ENCODE data around the gene ELFN1. TPM values are rescaled to one million over a fixed set of nuclear protein-coding genes. Genes with fewer than 3 reads are reported as not detected.

Gene ELFN1
- total RNA-seq, 1 experiment from 2014 or later, result 0.69 TPM

DNA sequence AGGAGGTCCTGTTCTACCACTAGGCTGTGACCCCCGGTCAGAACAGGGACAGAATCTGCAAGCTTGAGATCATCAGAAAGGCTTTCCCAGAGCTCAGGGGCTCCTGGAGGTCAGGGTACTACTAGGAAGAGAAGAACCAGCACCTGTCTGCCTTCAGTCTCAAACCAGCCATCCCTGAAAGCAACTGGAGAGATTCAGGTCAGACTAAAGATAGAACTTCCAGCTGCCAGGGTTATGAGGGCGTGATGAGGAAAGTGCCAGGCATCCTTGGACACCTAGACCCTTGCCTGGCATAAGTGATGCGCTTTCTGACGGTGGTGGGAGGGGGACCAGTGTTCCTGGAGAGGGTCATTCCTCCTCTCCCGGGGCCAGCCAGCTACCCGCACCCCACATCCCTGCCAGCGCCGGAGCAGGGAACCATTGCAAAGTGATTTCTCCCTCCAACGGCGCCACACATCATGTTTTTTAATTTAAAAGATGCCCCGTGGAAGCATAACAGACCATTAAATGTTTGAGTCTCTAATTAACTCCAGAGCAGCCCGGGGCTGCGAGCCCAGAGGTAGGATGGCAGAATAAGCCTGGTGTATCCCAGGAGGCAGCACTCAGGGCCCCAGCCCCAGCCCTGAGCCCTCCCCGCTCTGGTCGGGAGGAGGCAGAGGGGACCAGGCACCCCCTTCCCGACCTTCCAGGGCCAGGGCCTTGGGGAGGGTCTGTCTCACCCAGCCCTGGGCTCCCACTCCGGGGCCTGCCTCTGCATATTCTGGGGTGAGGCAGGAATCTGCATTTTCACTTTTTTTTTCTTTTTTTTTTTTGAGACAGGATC is 64.0 kb downstream of the ELFN1 start:
- ChIA-PET CTCF (no interaction called here), POLR2A (ENCODE audit: unreplicated experiment) (no interaction called here)
- H3K4me1 ChIP-seq (ENCODE audit: insufficient read depth, low read length), result no peaks in the 10 kb centered on the region
- no peaks in the 10 kb centered on the region for H3K79me2 ChIP-seq (ENCODE audit: low read length)
- no peak overlapping the region for H3K9ac ChIP-seq (ENCODE audit: low read length)
- no peak for ATAC-seq
- intact Hi-C loops (cut with micrococcal nuclease), result no loop called here
- H3K9me3 ChIP-seq (ENCODE audit: low read length), result no peaks in the 10 kb centered on the region
- no peak for DNase-seq
- H3F3A ChIP-seq (ENCODE audit: low read length, unreplicated experiment), result no peaks in the 10 kb centered on the region
- H3K4me3 ChIP-seq (ENCODE audit: low read length), result no peak overlapping the region
- H3K27me3 ChIP-seq (ENCODE audit: low read length), result peaks cover 58% of the 10 kb centered on the region
- no peaks in the 10 kb centered on the region for H3K36me3 ChIP-seq (ENCODE audit: low read depth, low read length)
- no peak overlapping the region for H3K4me2 ChIP-seq (ENCODE audit: low read length)
- H4K20me1 ChIP-seq (ENCODE audit: low read length), result no peaks in the 10 kb centered on the region
- no peak overlapping the region for H3K27ac ChIP-seq (ENCODE audit: low read length)
- TF ChIP-seq EZH2phosphoT487 (IDR thresholded peaks at IDR 0.05; ENCODE audit: borderline replicate concordance, low read length) (no peak), EZH2 (IDR thresholded peaks at IDR 0.05; ENCODE audit: low read length, unreplicated experiment) (no peak)
- H3K9me2 ChIP-seq (replicated peaks; ENCODE audit: low read length), result no peaks in the 10 kb centered on the region
- no peak overlapping the region for H2AFZ ChIP-seq (ENCODE audit: low read length)
- no TSS peak for BruUV-seq (replicated peaks)

DNA sequence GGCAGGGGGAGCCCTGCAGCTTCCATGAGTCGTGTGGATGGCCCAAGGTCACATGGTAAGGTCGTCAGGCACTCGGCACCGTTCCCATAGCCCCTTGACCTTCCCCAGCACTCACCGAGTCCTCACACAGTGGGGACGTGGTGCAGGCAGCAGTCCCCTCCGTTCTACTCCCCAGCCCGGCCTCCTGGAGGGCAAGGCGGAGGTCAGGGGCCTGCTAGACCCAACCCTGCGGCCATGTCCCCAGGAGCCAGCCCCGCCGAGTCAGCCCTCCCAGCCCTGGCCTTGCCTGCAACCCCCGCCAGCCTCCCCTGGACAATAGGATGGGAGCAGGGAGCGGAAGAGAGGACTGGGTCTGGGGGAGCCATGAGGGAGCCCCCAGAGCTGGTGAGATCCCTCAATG is 65.2 kb downstream of the ELFN1 start:
- ChIA-PET POLR2A (ENCODE audit: unreplicated experiment) (no interaction called here), CTCF (no interaction called here)
- peaks cover 54% of the 10 kb centered on the region for H3K27me3 ChIP-seq (ENCODE audit: low read length)
- no peaks in the 10 kb centered on the region for H3K4me1 ChIP-seq (ENCODE audit: insufficient read depth, low read length)
- no peaks in the 10 kb centered on the region for H3K9me3 ChIP-seq (ENCODE audit: low read length)
- H3K27ac ChIP-seq (ENCODE audit: low read length), result no peak overlapping the region
- H3F3A ChIP-seq (ENCODE audit: low read length, unreplicated experiment), result no peaks in the 10 kb centered on the region
- DNase-seq (no peak), ATAC-seq (no peak)
- H3K9me2 ChIP-seq (replicated peaks; ENCODE audit: low read length), result no peaks in the 10 kb centered on the region
- H3K4me2 ChIP-seq (ENCODE audit: low read length), result no peak overlapping the region
- intact Hi-C loops (cut with micrococcal nuclease), result no loop called here
- TF ChIP-seq, protein P1, sequence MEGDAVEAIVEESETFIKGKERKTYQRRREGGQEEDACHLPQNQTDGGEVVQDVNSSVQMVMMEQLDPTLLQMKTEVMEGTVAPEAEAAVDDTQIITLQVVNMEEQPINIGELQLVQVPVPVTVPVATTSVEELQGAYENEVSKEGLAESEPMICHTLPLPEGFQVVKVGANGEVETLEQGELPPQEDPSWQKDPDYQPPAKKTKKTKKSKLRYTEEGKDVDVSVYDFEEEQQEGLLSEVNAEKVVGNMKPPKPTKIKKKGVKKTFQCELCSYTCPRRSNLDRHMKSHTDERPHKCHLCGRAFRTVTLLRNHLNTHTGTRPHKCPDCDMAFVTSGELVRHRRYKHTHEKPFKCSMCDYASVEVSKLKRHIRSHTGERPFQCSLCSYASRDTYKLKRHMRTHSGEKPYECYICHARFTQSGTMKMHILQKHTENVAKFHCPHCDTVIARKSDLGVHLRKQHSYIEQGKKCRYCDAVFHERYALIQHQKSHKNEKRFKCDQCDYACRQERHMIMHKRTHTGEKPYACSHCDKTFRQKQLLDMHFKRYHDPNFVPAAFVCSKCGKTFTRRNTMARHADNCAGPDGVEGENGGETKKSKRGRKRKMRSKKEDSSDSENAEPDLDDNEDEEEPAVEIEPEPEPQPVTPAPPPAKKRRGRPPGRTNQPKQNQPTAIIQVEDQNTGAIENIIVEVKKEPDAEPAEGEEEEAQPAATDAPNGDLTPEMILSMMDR (conservative IDR thresholded peaks at IDR 0.05; ENCODE audit: low read depth, low read length), result no peak
- no peaks in the 10 kb centered on the region for H3K79me2 ChIP-seq (ENCODE audit: low read length)
- no peaks in the 10 kb centered on the region for H3K36me3 ChIP-seq (ENCODE audit: low read depth, low read length)
- no peak overlapping the region for H3K9ac ChIP-seq (ENCODE audit: low read length)
- no peak overlapping the region for H3K4me3 ChIP-seq (ENCODE audit: low read length)
- no TSS peak for BruUV-seq (replicated peaks)
- no peak overlapping the region for H2AFZ ChIP-seq (ENCODE audit: low read length)
- H4K20me1 ChIP-seq (ENCODE audit: low read length), result no peaks in the 10 kb centered on the region

DNA sequence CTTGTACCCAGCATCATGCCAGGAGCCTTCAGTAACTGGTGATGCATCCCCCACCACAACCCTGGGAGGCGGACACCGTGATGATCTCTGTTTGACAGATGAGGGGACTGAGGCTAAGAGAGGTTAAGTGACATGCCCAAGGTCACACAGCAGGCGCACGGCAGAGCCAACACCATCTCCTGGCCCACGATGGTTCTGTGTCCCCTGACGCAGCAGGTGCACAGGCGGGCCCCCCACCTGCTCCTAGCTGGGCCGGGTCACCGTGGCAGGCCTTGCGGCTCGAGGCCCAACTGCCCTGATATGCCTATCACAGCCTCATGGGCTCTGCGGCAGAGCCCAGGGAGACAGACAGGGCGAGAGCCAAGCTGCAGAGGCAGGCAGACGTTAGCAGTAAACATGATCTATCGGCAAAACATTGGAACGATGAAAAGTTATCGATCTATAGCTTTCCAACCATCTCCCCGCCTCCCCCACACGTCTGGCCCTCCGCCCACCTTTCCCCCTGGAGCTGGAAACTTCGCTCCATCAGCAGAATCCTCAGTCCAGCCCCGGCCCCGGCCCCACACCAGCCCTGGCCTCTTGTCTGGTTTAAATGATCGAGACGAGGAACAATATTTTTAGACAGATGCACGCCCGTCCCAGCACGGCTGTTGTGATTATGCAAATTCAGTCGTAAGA is 65.9 kb downstream of the ELFN1 start:
- H3K27ac ChIP-seq (ENCODE audit: low read length), result no peak overlapping the region
- ChIA-PET CTCF (no interaction called here), POLR2A (ENCODE audit: unreplicated experiment) (interaction anchor here (0.6 kb wide), 1 partner anchor 36 kb away, joined by 3 read pairs; no protein-coding TSS in a partner anchor)
- BruUV-seq (replicated peaks), result no TSS peak
- DNase-seq (no peak), ATAC-seq (no peak)
- no peaks in the 10 kb centered on the region for H4K20me1 ChIP-seq (ENCODE audit: low read length)
- no peak overlapping the region for H3K4me3 ChIP-seq (ENCODE audit: low read length)
- peaks cover under 1% of the 10 kb centered on the region; the same call in 1 of the 2 replicates for H3K79me2 ChIP-seq (ENCODE audit: low read length)
- TF ChIP-seq EZH2phosphoT487 (IDR thresholded peaks at IDR 0.05; ENCODE audit: borderline replicate concordance, low read length), result no peak
- no peak overlapping the region for H2AFZ ChIP-seq (ENCODE audit: low read length)
- H3F3A ChIP-seq (ENCODE audit: low read length, unreplicated experiment), result no peaks in the 10 kb centered on the region
- no peak overlapping the region for H3K4me2 ChIP-seq (ENCODE audit: low read length)
- H3K9me3 ChIP-seq (ENCODE audit: low read length), result no peaks in the 10 kb centered on the region
- peaks cover 47% of the 10 kb centered on the region for H3K27me3 ChIP-seq (ENCODE audit: low read length)
- no peak overlapping the region for H3K9ac ChIP-seq (ENCODE audit: low read length)
- intact Hi-C loops (cut with micrococcal nuclease), result no loop called here
- no peaks in the 10 kb centered on the region for H3K36me3 ChIP-seq (ENCODE audit: low read depth, low read length)
- no peaks in the 10 kb centered on the region for H3K9me2 ChIP-seq (replicated peaks; ENCODE audit: low read length)
- H3K4me1 ChIP-seq (ENCODE audit: insufficient read depth, low read length), result no peaks in the 10 kb centered on the region
